GM12878 (cell line): ENCODE results near the gene MUL1. TPM values are rescaled to one million over a fixed set of nuclear protein-coding genes. Genes with fewer than 3 reads are reported as not detected.

Experiments used
- ATAC-seq: fragments of 200-7000 bp; cut with Tn5 transposase; 3 replicates; pipeline ENCODE4 v1.9.1; 2020; ENCODE audit warnings: mild to moderate bottlenecking, moderate library complexity
- BruUV-seq: library from RNA; stranded (reverse); fragments of 400-500 nt; replicated peaks from 2 replicates; lab custom pipeline; 2021; lab: Mats Ljungman, UMichigan
- CTCF ChIA-PET: fragments of 300-600 bp; sonication (Branson Sonifier 250); formaldehyde crosslinking; extraction: SDS; loops from one replicate; lab custom pipeline; 2021; ENCODE audit warnings: inconsistent platforms; lab: Yijun Ruan, JAX
- POLR2A ChIA-PET: fragments of 350-600 bp; formaldehyde crosslinking; extraction: SDS; loops from one replicate; lab custom pipeline; 2021; ENCODE audit warnings: inconsistent platforms; lab: Charles Lee
- RAD21 ChIA-PET: fragments of 300-600 bp; sonication (Branson Sonifier 250); formaldehyde crosslinking; loops from one replicate; lab custom pipeline; 2023; ENCODE audit warnings: antibody characterized with exemption; ENCODE audit not compliant: unreplicated experiment; lab: Charles Lee
- SMC1A ChIA-PET: fragments of 300-600 bp; sonication (Branson Sonifier 250); formaldehyde crosslinking; loops from one replicate; lab custom pipeline; 2023; ENCODE audit not compliant: unreplicated experiment, uncharacterized antibody; lab: Charles Lee
- DNase-seq: peaks from one replicate; pipeline ENCODE4 v3.0.0-alpha.2; 2011; ENCODE audit warnings: low read depth, low spot score
- FAIRE-seq: peaks from 3 replicates; lab custom pipeline; 2011; peaks lifted over from hg19 to GRCh38; lab: Jason Lieb, UNC
- H2AFZ ChIP-seq: 2 replicates; pipeline ENCODE4 v1.6.0; 2011; ENCODE audit warnings: low read depth, low read length, control low read depth; ENCODE audit not compliant: control insufficient read depth
- H3K27ac ChIP-seq: 2 replicates; pipeline ENCODE4 v1.5.1; 2011; ENCODE audit warnings: control low read depth; ENCODE audit not compliant: control insufficient read depth, insufficient read depth
- H3K27me3 ChIP-seq, 2 experiments: replicated peaks in 1 of 2; 2 replicates each; pipeline versions ENCODE4 v1.6.0 to v1.6.1; 2011; ENCODE audit warnings: low read length in 1 of 2; ENCODE audit not compliant: control insufficient read depth in 2 of 2, insufficient read depth in 2 of 2
- H3K36me3 ChIP-seq, 2 experiments: 2 replicates each; pipeline ENCODE4 v1.5.1; 2011; ENCODE audit warnings: low read length in 1 of 2; ENCODE audit not compliant: control insufficient read depth in 2 of 2, insufficient read depth in 2 of 2
- H3K4me1 ChIP-seq: 2 replicates; pipeline ENCODE4 v1.6.1; 2011; ENCODE audit warnings: mild to moderate bottlenecking, low read length, moderate library complexity, mixed read lengths; ENCODE audit not compliant: control insufficient read depth, insufficient read depth
- H3K4me2 ChIP-seq: 2 replicates; pipeline ENCODE4 v1.6.0; 2011; ENCODE audit warnings: control low read depth; ENCODE audit not compliant: control insufficient read depth, insufficient read depth
- H3K4me3 ChIP-seq: fragments of 200-600 bp; sonication (generic); 2 replicates; pipeline ENCODE4 v1.5.1; 2016
- H3K79me2 ChIP-seq: 2 replicates; pipeline ENCODE4 v1.6.0; 2011; ENCODE audit warnings: low read length; ENCODE audit not compliant: control insufficient read depth, insufficient read depth
- H3K9ac ChIP-seq: 2 replicates; pipeline ENCODE4 v1.8.0; 2011; ENCODE audit warnings: low read length, control low read depth, mixed read lengths; ENCODE audit not compliant: control insufficient read depth, insufficient read depth
- H3K9me3 ChIP-seq: replicated peaks from 3 replicates; pipeline ENCODE4 v1.5.1; 2011; ENCODE audit warnings: mild to moderate bottlenecking, low read length; ENCODE audit not compliant: control insufficient read depth, insufficient read depth
- H4K20me1 ChIP-seq: 2 replicates; pipeline ENCODE4 v1.6.0; 2011; ENCODE audit not compliant: control insufficient read depth, insufficient read depth
- JUND ChIP-seq: IDR thresholded peaks from 2 replicates; pipeline ENCODE4 v1.6.1; 2012; ENCODE audit warnings: low read depth, mild to moderate bottlenecking, low read length, improper control_type of control experiment, moderate library complexity
- NFXL1 ChIP-seq: fragments of 450-650 bp; IDR thresholded peaks from 2 replicates; pipeline ENCODE4 v1.6.1; 2017; ENCODE audit warnings: antibody characterized with exemption, mild to moderate bottlenecking, borderline replicate concordance
- SREBF2 ChIP-seq: IDR thresholded peaks from 2 replicates; pipeline ENCODE4 v1.6.1; 2012; ENCODE audit warnings: mild to moderate bottlenecking, low read length
- WGBS: methylation state at CpG from one replicate; pipeline ENCODE4 v1.1.6; 2016; ENCODE audit warnings: low lambda C conversion rate; ENCODE audit not compliant: insufficient replicate concordance, insufficient coverage; ENCODE audit errors: missing lambda C conversion rate; 5-methylcytosine and 5-hydroxymethylcytosine counted together
- in situ Hi-C: fragments of 300-500 bp; cut with MboI; formaldehyde crosslinking; loops from 9 replicates; pipeline ENCODE4 v1.14.3; 2018; ENCODE audit warnings: mixed read lengths
- intact Hi-C: fragments of 100-400 bp; cut with micrococcal nuclease; formaldehyde crosslinking; loops from one replicate; pipeline ENCODE4 v1.14.2; 2022; ENCODE audit not compliant: unreplicated experiment
- polyA plus RNA-seq, 11 experiments: library from polyadenylated mRNA; depleted of rRNA in 4 of 11; unstranded in 6 of 11; stranded (reverse) in 5 of 11; fragments of >200 nt; fragmentation: Nextera tagmentation in 4 of 11; fragmentation: Illumina TruSeq in 1 of 11; extraction: Ambion mirVana in 4 of 11; extraction: Trizol in 1 of 11; gene quantifications; 1 replicate in 1 of 11; 2 replicates in 10 of 11; pipeline versions ENCODE4 v1.2.1 to v1.2.3, GENCODE V29; 2011 to 2016; ENCODE audit warnings: inconsistent platforms in 2 of 11, missing spikeins in 2 of 11, low read depth in 1 of 11
- total RNA-seq, 4 experiments: library from RNA; depleted of rRNA in 3 of 4; stranded (reverse); fragments of >200 nt in 3 of 4; fragmentation: Illumina TruSeq in 1 of 4; extraction: Trizol in 1 of 4; gene quantifications; 2 replicates each; pipeline versions ENCODE4 v1.2.1 to v1.2.3, GENCODE V29; 2013 to 2021
- TF ChIP-seq, protein P1 (sequence below): fragments of 150-350 bp; IDR thresholded peaks from 2 replicates; pipeline ENCODE4 v1.6.1; 2014; ENCODE audit warnings: mild to moderate bottlenecking, low read depth, low read length
- TF ChIP-seq, protein P2 (sequence below): fragments of 450-650 bp; IDR thresholded peaks from 2 replicates; pipeline ENCODE4 v1.6.1; 2016; ENCODE audit warnings: mild to moderate bottlenecking

Gene MUL1
- total and polyA plus RNA-seq, 10 of the 15 experiments (the other 5 are each of a cell fraction or from before 2014, with no cell fraction given): 4.9 to 27.0 (median 15.5) TPM

DNA sequence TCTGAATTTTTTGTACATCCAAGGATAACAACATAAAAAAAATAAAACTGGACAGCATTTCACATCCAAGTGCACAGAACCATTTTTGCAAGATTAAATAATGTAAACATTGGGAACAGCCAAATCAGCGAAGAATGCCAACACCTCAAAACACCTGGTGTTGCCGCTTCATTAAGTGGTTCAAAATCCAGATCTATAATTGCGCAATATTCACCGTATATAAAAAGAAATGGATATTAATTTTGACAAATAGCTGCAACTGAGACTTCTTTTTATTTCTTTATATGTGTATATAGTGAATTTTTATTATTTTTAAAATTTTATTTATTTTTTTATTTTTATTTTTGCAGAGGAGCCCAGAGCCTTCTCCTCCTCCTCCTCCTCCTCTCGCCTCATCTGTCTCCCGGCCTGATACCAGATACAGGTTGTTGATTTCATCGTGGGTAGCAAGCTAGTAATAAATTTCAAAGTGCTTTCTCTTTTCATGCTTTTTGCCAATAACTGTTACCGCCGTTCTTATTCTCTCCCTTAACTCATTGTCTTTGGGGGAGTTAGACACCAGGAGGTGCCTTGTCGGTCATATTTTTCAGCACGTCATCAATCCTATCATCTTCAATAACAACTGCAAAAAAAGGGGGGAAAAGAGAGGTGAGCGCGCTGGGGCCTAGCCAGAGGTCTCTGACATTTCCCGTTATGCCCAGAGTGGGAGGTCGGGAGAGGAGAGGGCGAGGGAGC lies 24.7 kb downstream of the MUL1 start:
- H3K4me1 ChIP-seq: no peaks in the 10 kb centered on the region
- ChIA-PET RAD21 (no interaction called here), POLR2A (no interaction called here), CTCF (interaction anchor here (0.5 kb wide), 1 partner anchor 258 kb away, joined by 3 read pairs; no protein-coding TSS in a partner anchor), SMC1A (interaction anchor here (0.7 to 0.9 kb wide), 2 partner anchors 290 to 564 kb away, joined by 3 read pairs; no protein-coding TSS in a partner anchor)
- in situ Hi-C loops (no loop called here), intact Hi-C loops (no loop called here)
- no peak overlapping the region for H3K27ac ChIP-seq
- no peaks in the 10 kb centered on the region for H3K79me2 ChIP-seq
- no peak for FAIRE-seq
- no TSS peak for BruUV-seq
- no peak for TF ChIP-seq NFXL1
- H3K36me3 ChIP-seq: no peaks in the 10 kb centered on the region
- H3K9ac ChIP-seq: no peak overlapping the region
- no peaks in the 10 kb centered on the region for H4K20me1 ChIP-seq
- peaks cover 10 to 21% of the 10 kb centered on the region in 2 experiments for H3K27me3 ChIP-seq
- H3K4me2 ChIP-seq: no peak overlapping the region
- no peaks in the 10 kb centered on the region for H3K9me3 ChIP-seq
- DNase-seq: no peak
- no peak overlapping the region for H3K4me3 ChIP-seq
- no peak overlapping the region for H2AFZ ChIP-seq
- ATAC-seq: no peak
- WGBS: 25% methylated on average over 15 of the region's 16 CpGs

DNA sequence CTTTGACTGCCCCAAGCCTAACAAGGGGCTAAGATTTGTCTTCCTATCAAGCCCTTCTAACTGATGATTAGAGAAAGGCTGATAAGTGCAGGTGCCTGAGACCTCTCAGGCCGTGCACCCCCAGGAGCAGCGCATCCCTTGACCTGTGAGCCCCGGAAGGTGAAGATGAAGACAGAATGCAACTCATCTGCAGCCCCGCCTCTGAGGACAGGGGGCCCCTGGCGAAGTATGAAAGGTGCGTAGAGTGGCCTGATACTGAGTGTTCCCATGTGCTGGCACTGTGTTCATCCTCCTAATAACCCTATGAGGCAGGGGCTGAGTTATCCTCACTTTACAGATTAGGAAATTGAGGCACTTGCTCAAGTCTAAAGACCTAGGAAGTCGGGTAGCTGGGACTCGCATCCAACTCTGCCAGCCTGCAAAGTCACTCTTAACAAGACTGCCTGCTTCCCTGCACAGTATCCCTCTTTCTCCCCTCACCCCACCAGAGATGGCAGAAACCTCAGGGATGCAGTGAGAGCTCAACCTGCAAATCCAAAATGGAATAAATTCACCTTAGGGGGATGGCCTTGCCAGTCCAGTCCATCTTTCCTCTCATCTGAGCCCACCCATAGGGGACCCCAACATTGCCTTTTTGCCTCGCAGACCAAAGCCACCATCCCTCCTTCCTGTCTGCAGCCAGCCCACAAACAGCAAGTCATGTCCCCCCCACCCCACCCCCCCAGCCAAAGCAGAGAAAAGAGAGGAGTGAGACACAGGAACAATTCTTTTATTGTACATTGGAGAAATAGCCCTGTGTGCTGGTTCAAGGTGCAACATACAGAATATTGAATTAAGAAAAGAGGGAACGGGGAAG lies 26.1 kb downstream of the MUL1 start:
- H3K36me3 ChIP-seq: no peaks in the 10 kb centered on the region
- ChIA-PET POLR2A (no interaction called here), RAD21 (no interaction called here), CTCF (interaction anchor here (0.8 to 1.0 kb wide), 2 partner anchors 12 to 108 kb away, joined by 3 read pairs; no protein-coding TSS in a partner anchor), SMC1A (no interaction called here)
- no peak overlapping the region for H3K4me3 ChIP-seq
- BruUV-seq: no TSS peak
- no peak overlapping the region for H3K4me2 ChIP-seq
- no peaks in the 10 kb centered on the region for H3K9me3 ChIP-seq
- intact Hi-C loops: no loop called here
- peaks cover 6 to 14% of the 10 kb centered on the region in 2 experiments for H3K27me3 ChIP-seq
- no peak overlapping the region for H3K9ac ChIP-seq
- no peak overlapping the region for H2AFZ ChIP-seq
- 22% methylated on average over 10 of the region's 10 CpGs for WGBS
- no peak for TF ChIP-seq SREBF2
- TF ChIP-seq, protein P1, sequence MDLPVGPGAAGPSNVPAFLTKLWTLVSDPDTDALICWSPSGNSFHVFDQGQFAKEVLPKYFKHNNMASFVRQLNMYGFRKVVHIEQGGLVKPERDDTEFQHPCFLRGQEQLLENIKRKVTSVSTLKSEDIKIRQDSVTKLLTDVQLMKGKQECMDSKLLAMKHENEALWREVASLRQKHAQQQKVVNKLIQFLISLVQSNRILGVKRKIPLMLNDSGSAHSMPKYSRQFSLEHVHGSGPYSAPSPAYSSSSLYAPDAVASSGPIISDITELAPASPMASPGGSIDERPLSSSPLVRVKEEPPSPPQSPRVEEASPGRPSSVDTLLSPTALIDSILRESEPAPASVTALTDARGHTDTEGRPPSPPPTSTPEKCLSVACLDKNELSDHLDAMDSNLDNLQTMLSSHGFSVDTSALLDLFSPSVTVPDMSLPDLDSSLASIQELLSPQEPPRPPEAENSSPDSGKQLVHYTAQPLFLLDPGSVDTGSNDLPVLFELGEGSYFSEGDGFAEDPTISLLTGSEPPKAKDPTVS: no peak
- TF ChIP-seq JUND: no peak
- TF ChIP-seq, protein P2, sequence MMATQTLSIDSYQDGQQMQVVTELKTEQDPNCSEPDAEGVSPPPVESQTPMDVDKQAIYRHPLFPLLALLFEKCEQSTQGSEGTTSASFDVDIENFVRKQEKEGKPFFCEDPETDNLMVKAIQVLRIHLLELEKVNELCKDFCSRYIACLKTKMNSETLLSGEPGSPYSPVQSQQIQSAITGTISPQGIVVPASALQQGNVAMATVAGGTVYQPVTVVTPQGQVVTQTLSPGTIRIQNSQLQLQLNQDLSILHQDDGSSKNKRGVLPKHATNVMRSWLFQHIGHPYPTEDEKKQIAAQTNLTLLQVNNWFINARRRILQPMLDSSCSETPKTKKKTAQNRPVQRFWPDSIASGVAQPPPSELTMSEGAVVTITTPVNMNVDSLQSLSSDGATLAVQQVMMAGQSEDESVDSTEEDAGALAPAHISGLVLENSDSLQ: no peak
- H3K4me1 ChIP-seq: no peaks in the 10 kb centered on the region
- in situ Hi-C loops: no loop called here
- DNase-seq (no peak), FAIRE-seq (no peak), ATAC-seq (no peak)
- H3K79me2 ChIP-seq: no peaks in the 10 kb centered on the region
- H3K27ac ChIP-seq: no peak overlapping the region
- H4K20me1 ChIP-seq: no peaks in the 10 kb centered on the region
